ENCODE data around the gene MYL4.
A peak's percentile ranks its signal among the peaks of the same experiment; 100 is the strongest.
"Not testable (repeated sequence)": the region's sequence is repeated elsewhere in the genome, so short reads cannot be mapped to it uniquely, and the experiment has no call there.

Gene MYL4

GRCh38 chr17:47243737-47244598 is 34.8 kb downstream of the MYL4 start:
- no peak for DNase-seq (ENCODE audit: low read depth)

GRCh38 chr17:47244697-47245096 is 35.5 kb downstream of the MYL4 start:
- DNase-seq (ENCODE audit: low read depth) = no peak

DNA sequence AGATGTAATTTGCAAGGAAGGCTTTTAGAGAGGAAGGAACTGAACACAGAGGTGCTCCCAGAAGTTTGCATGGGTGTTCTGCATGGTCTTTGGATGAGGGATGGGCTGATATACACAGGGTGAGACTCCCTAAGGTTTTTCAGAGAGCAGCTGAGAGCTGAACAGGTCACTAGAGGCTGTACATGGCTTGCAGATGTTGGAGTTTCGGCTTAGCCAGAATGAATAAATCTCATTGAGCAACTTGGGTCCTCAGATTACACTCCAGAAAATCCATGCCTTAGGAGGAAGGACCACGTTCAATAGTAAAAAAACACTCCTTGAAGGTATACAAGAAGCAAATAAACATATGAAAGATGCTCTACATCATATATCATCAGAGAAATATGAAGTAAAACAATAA is 37.0 kb downstream of the MYL4 start:
- no peak for DNase-seq (ENCODE audit: low read depth)

DNA sequence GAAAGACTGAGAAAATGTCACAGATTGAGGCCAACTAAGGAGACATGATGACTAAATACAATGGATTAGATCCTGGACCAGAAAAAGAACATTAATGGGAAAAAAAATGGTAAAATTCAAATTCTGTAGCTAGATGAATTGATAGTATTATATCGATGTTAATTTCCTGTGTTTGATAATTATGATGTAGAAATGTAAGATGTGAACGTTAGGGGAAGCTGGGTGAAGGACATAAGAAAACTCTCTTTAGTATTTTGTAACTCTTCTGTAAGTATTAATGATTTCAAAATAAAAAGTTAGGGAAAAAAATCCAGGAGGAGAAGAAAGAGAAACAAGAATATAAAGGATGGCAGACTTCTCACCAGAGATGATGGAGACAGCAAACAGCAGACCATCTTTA is 41.7 kb downstream of the MYL4 start:
- no peak for DNase-seq (ENCODE audit: low read depth)

DNA sequence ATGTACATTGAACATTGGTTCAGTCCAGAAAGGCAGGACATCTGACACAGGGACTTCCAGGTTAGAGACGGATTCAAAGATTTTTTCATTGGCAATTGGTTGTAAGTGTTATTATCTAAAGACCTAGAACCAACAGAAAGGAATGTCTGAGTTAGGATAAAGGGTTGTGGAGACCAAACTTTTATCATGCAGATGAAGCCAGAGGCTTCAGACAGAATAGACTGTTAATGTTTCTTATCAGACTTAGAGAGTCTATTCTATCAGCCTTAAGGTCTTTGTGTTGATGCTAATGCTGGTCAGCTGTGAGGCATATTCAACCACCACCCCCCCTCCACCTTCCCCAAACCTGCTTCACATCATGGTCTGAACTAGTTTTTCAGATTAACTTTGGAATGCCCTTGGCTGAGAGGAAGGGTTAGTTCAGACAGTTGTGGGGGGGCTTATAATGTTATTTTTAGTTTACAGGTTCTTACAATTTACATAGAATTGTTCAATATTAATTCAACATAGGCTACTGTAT is 42.3 kb downstream of the MYL4 start:
- DNase-seq (ENCODE audit: low read depth) = no peak

- DNase-seq (ENCODE audit: low read depth) = no peak
Observed at GRCh38 chr17:47252209-47252608, 43.1 kb downstream of the MYL4 start.

- DNase-seq (ENCODE audit: low read depth) = no peak
Observed at GRCh38 chr17:47252766-47253512, 43.8 kb downstream of the MYL4 start.

DNA sequence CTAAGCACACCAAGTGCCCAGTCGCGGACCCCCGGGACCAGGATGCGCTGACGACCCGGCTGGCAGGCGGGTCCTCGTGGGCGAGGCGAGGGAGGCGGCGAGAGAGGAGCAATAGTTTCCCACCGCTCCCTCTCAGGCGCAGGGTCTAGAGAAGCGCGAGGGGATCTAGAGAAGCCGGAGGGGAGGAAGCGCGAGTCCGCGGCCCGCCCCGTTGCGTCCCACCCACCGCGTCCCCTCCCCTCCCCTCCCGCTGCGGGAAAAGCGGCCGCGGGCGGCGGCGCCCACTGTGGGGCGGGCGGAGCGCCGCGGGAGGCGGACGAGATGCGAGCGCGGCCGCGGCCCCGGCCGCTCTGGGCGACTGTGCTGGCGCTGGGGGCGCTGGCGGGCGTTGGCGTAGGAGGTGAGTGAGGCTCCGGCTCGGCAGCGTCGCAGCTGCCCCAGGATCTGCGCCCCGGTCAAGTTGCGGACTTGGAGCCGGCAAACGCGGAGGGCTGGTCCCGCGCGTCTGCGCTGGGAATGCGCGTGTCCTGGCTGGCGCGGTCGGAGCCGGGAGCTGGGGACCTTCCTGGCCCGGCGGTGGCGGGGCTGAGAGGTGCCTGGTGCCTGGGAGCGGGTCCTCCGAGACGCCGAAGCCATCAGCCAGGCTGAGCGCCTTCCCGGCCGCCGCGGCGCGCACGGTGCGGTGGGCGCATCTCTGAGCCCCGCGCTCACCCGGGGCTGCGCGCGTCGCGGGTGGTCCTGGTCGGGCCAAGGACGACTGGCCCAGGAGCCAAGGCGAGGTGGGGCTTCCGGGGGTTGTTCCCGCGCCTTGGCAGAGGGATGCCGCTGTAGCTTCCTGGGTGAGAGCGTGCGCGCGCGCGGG is 44.6 kb downstream of the MYL4 start, which contains the start of gene ITGB3:
Gene ITGB3, plus strand, starts transcription at position 287 of the 862 bp plus-strand sequence. Its CDS starts 35 bp downstream, at position 322.
- DNase-seq (ENCODE audit: low read depth) = peak; percentile 58

DNA sequence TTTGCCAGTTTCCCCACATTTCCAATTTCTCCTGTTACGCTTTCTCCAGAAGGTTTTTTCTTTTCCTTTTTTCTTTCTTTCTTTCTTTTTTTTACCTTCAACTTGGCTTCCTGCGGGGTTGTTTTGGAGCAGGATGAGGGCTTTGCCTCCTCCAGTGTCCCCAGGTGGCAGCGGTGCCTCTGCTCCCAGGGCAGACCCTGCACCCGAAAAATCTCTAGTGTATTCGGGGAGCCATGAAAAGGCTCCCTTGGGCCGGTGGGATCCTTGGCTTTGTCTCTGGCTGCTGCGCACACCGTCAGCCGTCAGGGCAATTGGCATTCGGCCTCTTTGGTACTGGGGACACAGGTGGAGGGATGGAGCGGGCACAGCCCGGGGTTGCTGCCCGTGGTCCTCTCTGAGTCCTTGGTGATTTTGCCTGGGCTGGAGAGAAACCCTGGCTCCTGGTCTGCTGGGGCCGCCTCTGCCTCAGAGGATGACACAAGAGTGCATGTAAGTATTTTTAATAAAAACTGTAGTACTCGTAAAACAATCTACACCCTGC is 45.3 kb downstream of the MYL4 start:
- DNase-seq (ENCODE audit: low read depth) = no peak

GRCh38 chr17:47257651-47258339 is 48.6 kb downstream of the MYL4 start:
- no peak for DNase-seq (ENCODE audit: low read depth)

DNA sequence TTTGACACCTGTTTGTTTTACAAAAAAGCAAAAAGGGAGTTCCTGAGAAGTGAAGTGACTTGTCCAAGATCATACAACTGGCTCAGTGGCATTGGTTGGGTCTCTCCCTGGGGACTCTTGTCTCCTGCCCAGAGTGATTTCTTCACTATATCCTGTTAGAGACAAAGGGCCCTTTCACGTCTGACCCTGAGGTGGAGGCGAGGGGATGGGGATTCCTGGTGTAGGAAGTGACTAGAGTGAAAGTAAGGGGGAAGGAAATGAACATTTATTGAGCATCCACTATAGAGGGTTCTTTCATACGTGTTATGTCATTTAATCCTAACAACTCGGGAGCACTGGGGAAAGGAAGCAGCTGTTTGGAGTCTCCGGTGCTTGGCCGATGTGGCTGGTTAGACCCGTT is 53.4 kb downstream of the MYL4 start:
- DNase-seq (ENCODE audit: low read depth) = no peak

- DNase-seq (ENCODE audit: low read depth) = no peak
Observed at GRCh38 chr17:47264166-47264565, 55.0 kb downstream of the MYL4 start.

DNA sequence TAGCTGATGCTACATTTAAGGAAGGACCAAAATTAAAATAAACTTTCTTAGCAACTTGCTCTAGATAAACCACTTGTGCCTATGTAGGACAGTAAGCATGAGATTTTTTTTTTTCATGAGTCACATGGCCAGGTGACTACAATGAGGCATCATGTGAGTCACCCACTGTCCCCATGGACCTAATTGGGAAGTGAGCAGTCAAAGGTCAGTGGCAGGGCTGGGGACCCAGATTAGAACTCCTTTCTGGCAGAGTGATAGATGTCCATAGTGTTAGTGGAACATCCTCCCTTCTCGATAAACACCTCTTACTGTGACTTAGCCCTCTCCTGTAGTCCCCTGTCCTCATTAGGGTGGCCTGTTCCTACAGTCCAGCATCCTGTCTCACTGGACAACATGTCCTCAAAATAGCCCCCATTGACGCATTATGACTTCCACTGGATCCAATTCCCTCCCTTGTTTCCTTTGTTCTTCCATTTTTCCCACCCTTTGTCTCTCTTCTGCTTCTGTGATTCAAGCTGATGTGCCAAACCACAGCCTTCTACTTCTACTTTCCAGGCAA is 56.9 kb downstream of the MYL4 start:
- DNase-seq (ENCODE audit: low read depth) = no peak

- no peak for DNase-seq (ENCODE audit: low read depth)
Observed at GRCh38 chr17:47266782-47267181, 57.6 kb downstream of the MYL4 start.

GRCh38 chr17:47267354-47267828 is 58.2 kb downstream of the MYL4 start:
- no peak for DNase-seq (ENCODE audit: low read depth)

DNA sequence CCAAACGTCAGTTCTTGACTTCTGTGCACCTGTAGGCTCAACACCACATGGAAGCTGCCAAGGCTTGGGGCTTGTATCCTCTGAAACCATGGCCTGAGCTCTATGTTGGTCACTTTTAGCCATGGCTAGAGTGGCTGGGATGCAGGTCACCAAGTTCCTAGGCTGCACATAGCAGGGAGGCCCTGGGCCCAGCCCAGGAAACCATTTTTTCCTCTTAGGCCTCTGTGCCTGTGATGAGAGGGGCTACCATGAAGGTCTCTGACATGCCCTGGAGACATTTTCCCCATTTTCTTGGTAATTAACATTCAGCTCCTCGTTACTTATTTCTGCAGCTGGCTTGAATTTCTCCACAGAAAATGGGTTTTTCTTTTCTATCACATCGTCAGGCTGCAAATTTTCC is 59.8 kb downstream of the MYL4 start:
- not testable (repeated sequence) for DNase-seq (ENCODE audit: low read depth)

DNA sequence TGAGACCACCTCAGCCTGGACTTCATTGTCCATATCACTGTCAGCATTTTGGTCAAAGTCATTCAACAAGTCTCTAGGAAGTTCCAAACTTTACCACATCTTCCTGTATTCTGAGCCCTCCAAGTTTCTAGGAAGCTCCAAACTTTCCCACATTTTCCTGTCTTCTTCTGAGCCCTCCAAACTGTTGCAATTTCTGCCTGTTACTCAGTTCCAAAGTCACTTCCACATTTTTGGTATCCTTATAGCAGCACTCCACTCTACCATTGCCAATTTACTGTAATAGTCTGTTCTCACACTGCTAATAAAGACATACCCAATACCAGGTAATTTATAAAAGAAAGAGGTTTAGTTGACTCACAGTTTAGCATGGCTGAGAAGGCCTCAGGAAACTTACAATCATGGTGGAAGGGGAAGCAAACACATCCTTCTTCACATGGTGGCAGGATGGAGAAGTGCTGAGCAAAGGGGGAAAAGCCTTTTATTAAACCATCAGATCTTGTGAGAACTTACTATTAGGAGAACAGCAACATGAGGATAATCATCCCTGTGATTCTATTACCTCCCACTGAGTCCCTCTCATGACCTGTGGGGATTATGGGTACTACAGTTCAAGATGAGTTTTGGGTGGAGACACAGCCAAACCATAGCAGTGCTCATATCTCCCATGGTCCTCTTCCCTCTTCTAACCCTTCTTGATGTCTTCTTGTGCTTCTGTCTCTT is 60.6 kb downstream of the MYL4 start:
- not testable (repeated sequence) for DNase-seq (ENCODE audit: low read depth)

DNA sequence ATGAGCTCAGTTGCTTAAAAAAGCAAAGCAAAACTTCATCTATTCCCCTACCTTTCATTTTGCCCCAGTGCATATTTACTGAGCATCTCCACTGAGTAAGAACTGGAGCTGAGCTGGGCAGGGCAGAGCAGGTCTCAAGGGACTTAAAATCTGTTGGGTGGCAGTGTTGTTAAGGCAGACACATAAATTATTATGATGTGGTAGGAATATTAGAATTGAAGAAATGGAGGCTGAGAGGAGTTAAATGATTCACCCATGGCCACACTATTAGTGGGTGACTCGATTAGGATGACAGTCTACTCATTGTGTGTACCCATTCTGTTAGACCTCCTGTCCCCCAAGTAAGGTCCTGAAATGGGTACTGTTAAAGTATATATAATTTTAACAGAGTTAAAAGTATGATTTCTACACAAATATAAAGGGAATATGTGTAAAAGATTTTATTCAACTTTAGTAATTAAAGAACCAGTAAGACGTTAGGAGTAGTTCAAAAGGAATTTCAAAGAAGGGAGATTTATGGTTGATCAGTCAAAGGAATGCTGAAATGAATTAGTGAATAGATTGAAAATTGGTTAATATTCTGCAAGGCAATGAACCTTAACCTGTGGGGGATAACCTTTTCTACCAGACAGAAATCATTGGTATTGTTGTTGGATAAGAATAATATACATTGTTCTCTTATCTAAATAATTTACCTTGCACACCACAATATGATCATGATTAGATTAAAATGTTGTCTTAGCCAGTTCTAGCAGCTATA is 62.0 kb downstream of the MYL4 start:
- no peak for DNase-seq (ENCODE audit: low read depth)

DNA sequence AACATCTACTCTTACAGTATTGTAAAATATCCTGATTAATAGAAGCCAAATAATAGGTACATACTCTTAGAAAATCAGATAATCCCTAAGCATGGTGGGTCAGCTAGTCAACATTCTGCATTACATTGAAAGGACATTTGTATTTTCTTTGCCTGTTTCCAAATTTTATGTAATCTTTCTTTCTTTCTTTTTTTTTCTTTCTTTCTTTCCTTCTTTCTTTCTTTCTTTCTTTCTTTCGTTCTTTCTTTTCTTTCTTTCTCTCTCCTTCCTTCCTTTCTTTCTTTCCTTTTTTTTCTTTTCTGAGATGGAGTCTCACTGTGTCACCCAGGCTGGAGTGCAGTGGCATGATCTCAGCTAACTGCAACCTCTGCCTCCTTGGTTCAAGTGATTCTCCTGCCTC is 63.3 kb downstream of the MYL4 start:
- DNase-seq (ENCODE audit: low read depth) = no peak

Measured in activated T-cell treated with anti-CD3 and anti-CD28 coated beads for 48 hours (primary cell).